HG02588 (cell line): Measurements from ENCODE around the gene CRACR2B.

Experiments
- ATAC-seq: cut with Tn5 transposase; IDR thresholded peaks from one replicate; pipeline ENCODE4 v1.9.1; 2021; ENCODE audit warnings: mild to moderate bottlenecking, moderate library complexity; ENCODE audit not compliant: unreplicated experiment

Gene CRACR2B

GRCh38 chr11:850775-851763, 23.4 kb downstream of the CRACR2B start:
- no peak for ATAC-seq

- ATAC-seq: no peak
Measured at GRCh38 chr11:852762-853161, 25.0 kb downstream of the CRACR2B start.

GRCh38 chr11:853682-854448, 26.1 kb downstream of the CRACR2B start:
- no peak for ATAC-seq

- ATAC-seq: no peak
Measured at GRCh38 chr11:854601-855329, 27.0 kb downstream of the CRACR2B start.

GRCh38 chr11:855330-855674, 27.6 kb downstream of the CRACR2B start:
- no peak for ATAC-seq

GRCh38 chr11:855796-856195, 28.1 kb downstream of the CRACR2B start:
- ATAC-seq: no peak

GRCh38 chr11:856397-856796, 28.7 kb downstream of the CRACR2B start:
- no peak for ATAC-seq

GRCh38 chr11:858053-858761, 30.5 kb downstream of the CRACR2B start:
- ATAC-seq: no peak

- ATAC-seq: no peak
Measured at GRCh38 chr11:858762-859339, 31.1 kb downstream of the CRACR2B start.

GRCh38 chr11:859394-860131, 31.8 kb downstream of the CRACR2B start:
- no peak for ATAC-seq

GRCh38 chr11:860234-861104, 32.8 kb downstream of the CRACR2B start:
- ATAC-seq: no peak

- ATAC-seq: no peak
Measured at GRCh38 chr11:861105-861479, 33.4 kb downstream of the CRACR2B start.

- no peak for ATAC-seq
Measured at GRCh38 chr11:862081-862661, 34.5 kb downstream of the CRACR2B start.

GRCh38 chr11:862696-863022, 34.9 kb downstream of the CRACR2B start:
- no peak for ATAC-seq

- no peak for ATAC-seq
Measured at GRCh38 chr11:863023-863909, 35.5 kb downstream of the CRACR2B start.

- no peak for ATAC-seq
Measured at GRCh38 chr11:863910-864827, 36.5 kb downstream of the CRACR2B start.
